HUDEP-2 (cell line): ENCODE results near the gene ANKRD34A.
A peak's percentile ranks its signal among the peaks of the same experiment; 100 is the strongest.

ENCODE experiments used
- DNase-seq, 76 experiments: peaks; one replicate each; lab custom pipeline; 2025; ENCODE audit not compliant: unreplicated experiment in 76 of 76; lab: John Stamatoyannopoulos, UW

Gene ANKRD34A

GRCh38 chr1:145974721-145975120 lies 10.3 kb upstream of the ANKRD34A start:
- DNase-seq = no peak

GRCh38 chr1:145972580-145972979 lies 8.2 kb upstream of the ANKRD34A start:
- no peak for DNase-seq

GRCh38 chr1:145967288-145967687 lies 2.9 kb upstream of the ANKRD34A start:
- no peak for DNase-seq

GRCh38 chr1:145965119-145965744 lies 857 bp upstream of the ANKRD34A start:
- no peak for DNase-seq

- no peak for DNase-seq
These were observed 933 bp downstream of the ANKRD34A start for GRCh38 chr1:145963265-145964019.

GRCh38 chr1:145962157-145963102 lies 1.9 kb downstream of the ANKRD34A start:
- no peak for DNase-seq

GRCh38 chr1:145961425-145962156 lies 2.8 kb downstream of the ANKRD34A start:
- DNase-seq = peak in 4 of 76 experiments; percentile 13 to 31 (median 24)

GRCh38 chr1:145961109-145961424 lies 3.3 kb downstream of the ANKRD34A start:
- no peak for DNase-seq

- DNase-seq = peak in 37 of 76 experiments; percentile 7 to 66 (median 44)
These were observed 3.8 kb downstream of the ANKRD34A start for GRCh38 chr1:145960468-145961108.

- DNase-seq = no peak
These were observed 4.4 kb downstream of the ANKRD34A start for GRCh38 chr1:145959957-145960467.

- no peak for DNase-seq
These were observed 5.0 kb downstream of the ANKRD34A start for GRCh38 chr1:145959333-145959732.

GRCh38 chr1:145958734-145959133 lies 5.6 kb downstream of the ANKRD34A start:
- DNase-seq = no peak

GRCh38 chr1:145957443-145958319 lies 6.7 kb downstream of the ANKRD34A start, which contains the start of gene LIX1L:
TSS of gene LIX1L (minus strand) at chr1:145958017. CDS start at chr1:145957927, 90 bp downstream.
- peak in 75 of 76 experiments; percentile 57 to 98 (median 95) for DNase-seq

- no peak for DNase-seq
These were observed 7.5 kb downstream of the ANKRD34A start for GRCh38 chr1:145956781-145957442.

GRCh38 chr1:145956361-145956760 lies 8.0 kb downstream of the ANKRD34A start:
- no peak for DNase-seq

- no peak for DNase-seq
These were observed 8.9 kb downstream of the ANKRD34A start for GRCh38 chr1:145955436-145955835.

GRCh38 chr1:145953861-145954260 lies 10.5 kb downstream of the ANKRD34A start:
- DNase-seq = no peak

- DNase-seq = no peak
These were observed 11.5 kb downstream of the ANKRD34A start for GRCh38 chr1:145952903-145953302.
